OCI-LY3 (cell line): ENCODE results near the gene OPTN.

Source experiments
- H2AFZ ChIP-seq: fragments of 200-600, 300-600 bp; shearing (Covaris generic); 2 replicates; pipeline ENCODE4 v1.6.0; 2014; ENCODE audit warnings: antibody characterized with exemption, low read depth, low read length
- H3K27ac ChIP-seq: fragments of 200-600, 300-600 bp; sonication (generic); 2 replicates; pipeline ENCODE4 v1.5.1; 2014; ENCODE audit warnings: mild to moderate bottlenecking, low read length, moderate library complexity, mixed read lengths
- H3K27me3 ChIP-seq: fragments of 200-600, 300-600 bp; sonication (generic); 2 replicates; pipeline ENCODE4 v1.6.1; 2014; ENCODE audit warnings: low read depth, low read length, mixed read lengths
- H3K36me3 ChIP-seq: fragments of 200-600, 300-600 bp; sonication (generic); replicated peaks from 2 replicates; pipeline ENCODE3; 2014; ENCODE audit warnings: low read depth, low read length, mixed read lengths
- H3K4me1 ChIP-seq: fragments of 300-600, 200-600 bp; sonication (generic); 2 replicates; pipeline ENCODE4 v1.6.1; 2014; ENCODE audit warnings: low read length, mixed read lengths
- H3K4me2 ChIP-seq: fragments of 200-600, 300-600 bp; sonication (generic); 2 replicates; pipeline ENCODE4 v1.6.1; 2014; ENCODE audit warnings: low read length, mixed read lengths
- H3K4me3 ChIP-seq: fragments of 300-600, 200-600 bp; sonication (generic); 2 replicates; pipeline ENCODE4 v1.5.1; 2014; ENCODE audit warnings: antibody characterized with exemption, mild to moderate bottlenecking, low read length, moderate library complexity
- H3K79me2 ChIP-seq: fragments of 300-600, 200-600 bp; shearing (Covaris generic); 2 replicates; pipeline ENCODE4 v1.6.1; 2014; ENCODE audit warnings: mild to moderate bottlenecking, low read length, mixed read lengths
- H3K9ac ChIP-seq: fragments of 300-600, 200-600 bp; shearing (Covaris generic); 2 replicates; pipeline ENCODE4 v1.6.0; 2014; ENCODE audit warnings: mild to moderate bottlenecking, low read length, moderate library complexity
- H3K9me3 ChIP-seq: fragments of 200-600, 300-600 bp; shearing (Covaris generic); 2 replicates; pipeline ENCODE4 v1.6.1; 2014; ENCODE audit warnings: low read length, mixed read lengths; ENCODE audit not compliant: insufficient read depth
- H4K20me1 ChIP-seq: fragments of 200-600, 300-600 bp; sonication (generic); 2 replicates; pipeline ENCODE4 v1.6.1; 2016; ENCODE audit warnings: low read length, mixed read lengths; ENCODE audit not compliant: insufficient read depth
- EZH2phosphoT487 ChIP-seq: fragments of 200-600 bp; shearing (Covaris generic); IDR thresholded peaks from 2 replicates; pipeline ENCODE4 v1.6.1; 2018; ENCODE audit warnings: antibody characterized with exemption, mixed run types, low read depth
- TF ChIP-seq, protein P1 (sequence below): fragments of 200-600, 300-600 bp; sonication (generic); IDR thresholded peaks from 2 replicates; pipeline ENCODE4 v1.5.1; 2014; ENCODE audit warnings: antibody characterized with exemption, low read length, low read depth

Gene OPTN

GRCh38 chr10:13086056-13086455 lies 13.9 kb upstream of the OPTN start:
- no peaks in the 10 kb centered on the region for H3K79me2 ChIP-seq
- no peak for TF ChIP-seq EZH2phosphoT487
- TF ChIP-seq, protein P1, sequence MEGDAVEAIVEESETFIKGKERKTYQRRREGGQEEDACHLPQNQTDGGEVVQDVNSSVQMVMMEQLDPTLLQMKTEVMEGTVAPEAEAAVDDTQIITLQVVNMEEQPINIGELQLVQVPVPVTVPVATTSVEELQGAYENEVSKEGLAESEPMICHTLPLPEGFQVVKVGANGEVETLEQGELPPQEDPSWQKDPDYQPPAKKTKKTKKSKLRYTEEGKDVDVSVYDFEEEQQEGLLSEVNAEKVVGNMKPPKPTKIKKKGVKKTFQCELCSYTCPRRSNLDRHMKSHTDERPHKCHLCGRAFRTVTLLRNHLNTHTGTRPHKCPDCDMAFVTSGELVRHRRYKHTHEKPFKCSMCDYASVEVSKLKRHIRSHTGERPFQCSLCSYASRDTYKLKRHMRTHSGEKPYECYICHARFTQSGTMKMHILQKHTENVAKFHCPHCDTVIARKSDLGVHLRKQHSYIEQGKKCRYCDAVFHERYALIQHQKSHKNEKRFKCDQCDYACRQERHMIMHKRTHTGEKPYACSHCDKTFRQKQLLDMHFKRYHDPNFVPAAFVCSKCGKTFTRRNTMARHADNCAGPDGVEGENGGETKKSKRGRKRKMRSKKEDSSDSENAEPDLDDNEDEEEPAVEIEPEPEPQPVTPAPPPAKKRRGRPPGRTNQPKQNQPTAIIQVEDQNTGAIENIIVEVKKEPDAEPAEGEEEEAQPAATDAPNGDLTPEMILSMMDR = no peak
- H3K4me1 ChIP-seq = no peaks in the 10 kb centered on the region
- H3K36me3 ChIP-seq = no peaks in the 10 kb centered on the region
- H3K27ac ChIP-seq = no peak overlapping the region
- H4K20me1 ChIP-seq = no peaks in the 10 kb centered on the region
- H3K9me3 ChIP-seq = peaks cover 3% of the 10 kb centered on the region; the same call in 1 of the 2 replicates
- no peak overlapping the region for H3K9ac ChIP-seq
- no peak overlapping the region for H3K4me3 ChIP-seq
- no peak overlapping the region for H2AFZ ChIP-seq
- H3K4me2 ChIP-seq = no peak overlapping the region
- no peaks in the 10 kb centered on the region for H3K27me3 ChIP-seq

DNA sequence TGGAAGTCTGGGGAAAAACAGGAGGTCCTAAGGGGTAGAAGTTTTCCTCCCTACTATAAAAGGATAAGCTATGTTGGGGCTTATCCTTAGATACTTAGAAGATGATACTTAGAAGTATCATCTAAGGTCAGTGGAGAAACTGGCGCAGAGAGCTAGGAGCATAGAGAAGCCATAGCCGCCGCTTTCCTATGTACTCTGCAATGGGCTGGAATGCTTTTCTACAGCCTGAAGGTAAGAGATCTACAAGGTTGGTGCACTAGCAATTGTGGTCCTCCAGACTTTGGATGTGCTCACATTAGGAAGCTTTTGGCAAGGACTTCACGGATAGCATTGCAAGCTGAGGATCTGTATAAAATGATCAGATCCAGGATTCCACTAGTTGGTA lies 12.4 kb upstream of the OPTN start:
- H3K4me2 ChIP-seq = no peak overlapping the region
- no peak overlapping the region for H3K9ac ChIP-seq
- H4K20me1 ChIP-seq = no peaks in the 10 kb centered on the region
- no peaks in the 10 kb centered on the region for H3K4me1 ChIP-seq
- peaks cover 3% of the 10 kb centered on the region; the same call in 1 of the 2 replicates for H3K9me3 ChIP-seq
- H2AFZ ChIP-seq = no peak overlapping the region
- H3K27ac ChIP-seq = no peak overlapping the region
- no peaks in the 10 kb centered on the region for H3K27me3 ChIP-seq
- H3K36me3 ChIP-seq = no peaks in the 10 kb centered on the region
- H3K4me3 ChIP-seq = no peak overlapping the region
- H3K79me2 ChIP-seq = no peaks in the 10 kb centered on the region
- TF ChIP-seq, protein P1 = no peak
- TF ChIP-seq EZH2phosphoT487 = no peak

DNA sequence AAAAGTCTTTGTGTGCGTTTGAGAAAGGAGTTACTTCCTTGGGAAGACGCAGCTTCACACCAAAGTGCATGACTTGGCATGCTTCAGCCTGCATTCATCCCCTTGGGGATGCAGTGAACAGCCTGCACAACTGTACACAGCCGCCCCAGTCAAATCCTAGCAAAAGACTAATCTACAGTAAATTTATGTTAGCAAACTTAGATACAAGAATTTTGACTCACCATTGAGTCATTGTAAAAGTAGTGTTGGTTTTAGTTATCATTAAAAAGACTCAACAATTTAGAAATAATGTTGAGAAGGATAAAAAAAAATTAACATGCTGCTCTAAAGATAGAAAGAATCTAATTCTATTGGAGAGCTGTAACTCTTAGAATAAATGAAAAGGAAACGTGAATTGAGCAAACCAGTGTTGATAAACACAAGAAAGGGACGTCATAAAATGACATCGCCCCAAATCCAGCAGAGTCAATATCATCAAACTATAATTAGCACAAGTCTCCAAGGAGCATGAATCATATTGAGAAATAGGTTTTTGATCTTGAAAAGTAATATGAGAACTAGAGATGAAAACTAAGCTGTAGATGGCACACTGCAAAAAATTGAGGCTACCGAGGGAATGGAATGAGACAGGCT lies 11.9 kb upstream of the OPTN start:
- Histone ChIP-seq H3K36me3 (no peaks in the 10 kb centered on the region), H4K20me1 (no peaks in the 10 kb centered on the region), H3K27me3 (no peaks in the 10 kb centered on the region), H3K4me1 (no peaks in the 10 kb centered on the region), H3K9me3 (peaks cover 3% of the 10 kb centered on the region; the same call in 1 of the 2 replicates), H3K79me2 (no peaks in the 10 kb centered on the region), H3K27ac (no peak overlapping the region), H3K4me2 (no peak overlapping the region), H2AFZ (no peak overlapping the region), H3K9ac (no peak overlapping the region), H3K4me3 (no peak overlapping the region)
- no peak for TF ChIP-seq EZH2phosphoT487
- TF ChIP-seq, protein P1 = no peak

DNA sequence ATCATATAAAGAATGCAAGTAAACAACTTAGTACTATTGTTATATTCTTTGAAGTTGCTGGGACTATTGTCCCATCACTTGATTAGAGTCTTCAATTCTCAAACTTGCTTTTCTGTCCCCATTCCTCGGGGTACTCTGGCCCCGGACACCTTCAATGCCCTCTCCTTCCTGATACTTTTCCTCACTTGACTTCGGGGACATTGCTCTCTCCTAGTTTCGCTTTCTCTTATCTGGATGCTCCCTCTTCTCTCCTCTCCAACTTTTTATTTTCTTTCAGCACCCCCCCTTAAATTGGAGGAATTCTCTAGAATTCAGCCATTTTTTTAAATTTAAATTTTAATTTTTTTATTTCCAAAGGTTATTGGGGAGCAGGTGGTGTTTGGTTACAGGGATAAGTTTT lies 10.6 kb upstream of the OPTN start:
- H3K27ac ChIP-seq = no peak overlapping the region
- H2AFZ ChIP-seq = no peak overlapping the region
- no peaks in the 10 kb centered on the region for H3K4me1 ChIP-seq
- H3K9ac ChIP-seq = no peak overlapping the region
- no peaks in the 10 kb centered on the region for H4K20me1 ChIP-seq
- peaks cover 3% of the 10 kb centered on the region; the same call in 1 of the 2 replicates for H3K9me3 ChIP-seq
- H3K27me3 ChIP-seq = no peaks in the 10 kb centered on the region
- no peaks in the 10 kb centered on the region for H3K36me3 ChIP-seq
- H3K79me2 ChIP-seq = no peaks in the 10 kb centered on the region
- no peak overlapping the region for H3K4me2 ChIP-seq
- TF ChIP-seq EZH2phosphoT487 = no peak
- TF ChIP-seq, protein P1 = no peak
- H3K4me3 ChIP-seq = no peak overlapping the region
